Right renal pelvis (tissue), 4 donors: ENCODE measurements around the gene PRRC2A. TPM values are rescaled to one million over a fixed set of nuclear protein-coding genes. Genes with fewer than 3 reads are reported as not detected.
A peak's percentile ranks its signal among the peaks of the same experiment; 100 is the strongest.
"Not testable (repeated sequence)": the region's sequence is repeated elsewhere in the genome, so short reads cannot be mapped to it uniquely, and the experiment has no call there.

ENCODE experiments used
- DNase-seq, 4 donors: peaks; one replicate each; pipeline ENCODE4 v3.0.0-alpha.2; 2013; ENCODE audit warnings: low read depth in 4 of 4, low spot score in 3 of 4, missing footprints in 1 of 4
- polyA plus RNA-seq, 4 donors: library from polyadenylated mRNA; unstranded; fragments of 120-200 nt; gene quantifications; one replicate each; pipeline ENCODE4 v1.2.1, GENCODE V29; 2013; ENCODE audit not compliant: insufficient read length in 4 of 4

Gene PRRC2A
- polyA plus RNA-seq, 4 donors = 158 to 215 (median 172) TPM

DNA sequence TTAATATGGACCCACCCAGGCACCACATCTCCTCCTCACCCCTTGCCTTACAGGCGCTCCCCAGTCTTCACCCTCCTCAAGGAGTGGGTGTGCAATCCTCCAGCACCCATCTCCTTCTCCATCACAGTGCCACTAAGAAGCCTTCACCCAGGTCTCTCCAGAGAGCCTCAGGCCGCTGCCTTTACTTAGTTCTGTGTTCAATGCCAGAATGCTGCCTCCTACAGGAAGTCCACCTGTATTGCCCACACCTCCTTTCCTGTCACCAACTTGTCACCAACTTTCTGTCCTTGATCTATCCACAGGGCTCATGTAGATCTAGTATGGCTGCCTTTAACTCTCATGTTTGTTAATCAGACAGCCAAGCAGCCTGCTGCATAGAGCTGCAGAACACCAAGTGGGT lies 35.0 kb upstream of the PRRC2A start:
- DNase-seq = no peak

DNA sequence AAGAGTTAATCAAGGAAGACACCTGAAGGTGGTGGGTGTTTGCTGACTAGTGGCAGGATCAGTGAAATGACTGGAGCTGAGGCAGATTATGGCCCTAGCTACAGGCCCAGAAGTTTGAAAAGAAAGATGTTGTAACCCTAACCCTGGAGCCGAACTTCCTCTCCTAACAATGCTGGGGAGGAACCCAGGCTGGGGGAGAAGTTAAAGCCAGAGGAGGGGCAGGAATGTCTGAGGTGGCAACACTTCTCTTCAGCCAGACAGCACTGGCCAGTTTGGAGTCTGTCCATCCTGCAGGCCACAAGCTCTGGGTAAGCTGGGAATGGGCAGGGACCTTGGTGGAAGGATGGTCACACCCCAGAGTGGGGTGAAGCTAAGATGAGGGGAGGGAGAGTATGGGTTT lies 34.5 kb upstream of the PRRC2A start, which contains the start of gene LST1:
LST1 (plus strand) TSS at position 270 of the 400 bp plus-strand sequence. CDS start 1,023 bp downstream, outside the sequence.
- no peak for DNase-seq

DNA sequence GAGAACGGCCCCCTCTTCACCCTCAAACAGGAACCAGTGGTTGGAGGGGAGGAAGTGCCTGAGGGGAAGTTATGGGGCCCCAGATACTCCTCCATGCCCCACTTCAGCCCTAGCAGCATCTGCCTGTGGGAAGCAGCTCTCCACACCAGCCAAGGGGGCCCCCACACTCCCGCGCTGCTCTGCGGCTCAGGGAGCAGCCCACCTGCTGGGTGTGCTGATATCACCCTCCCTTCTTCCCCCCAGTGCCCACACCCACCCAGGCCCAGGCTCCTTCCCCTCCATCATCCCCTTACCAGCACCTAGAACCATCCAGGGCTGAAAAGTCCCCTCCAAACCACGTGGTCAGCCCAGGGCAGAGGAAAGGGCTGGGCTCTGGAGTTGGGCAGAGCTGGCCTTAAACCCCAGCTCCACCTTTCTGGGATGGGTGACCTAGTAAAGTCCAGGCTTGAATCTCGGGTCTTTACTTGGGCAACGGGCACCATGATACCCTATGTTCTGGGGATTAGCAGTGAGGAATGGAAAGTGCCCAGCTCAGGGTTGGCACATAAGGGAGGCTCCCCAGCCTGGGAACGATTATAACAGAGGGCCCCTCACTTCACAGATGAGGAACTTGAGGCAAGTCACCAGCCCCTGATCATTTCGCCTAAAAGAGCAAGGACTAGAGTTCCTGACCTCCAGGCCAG lies 33.8 kb upstream of the PRRC2A start:
- no peak for DNase-seq

DNA sequence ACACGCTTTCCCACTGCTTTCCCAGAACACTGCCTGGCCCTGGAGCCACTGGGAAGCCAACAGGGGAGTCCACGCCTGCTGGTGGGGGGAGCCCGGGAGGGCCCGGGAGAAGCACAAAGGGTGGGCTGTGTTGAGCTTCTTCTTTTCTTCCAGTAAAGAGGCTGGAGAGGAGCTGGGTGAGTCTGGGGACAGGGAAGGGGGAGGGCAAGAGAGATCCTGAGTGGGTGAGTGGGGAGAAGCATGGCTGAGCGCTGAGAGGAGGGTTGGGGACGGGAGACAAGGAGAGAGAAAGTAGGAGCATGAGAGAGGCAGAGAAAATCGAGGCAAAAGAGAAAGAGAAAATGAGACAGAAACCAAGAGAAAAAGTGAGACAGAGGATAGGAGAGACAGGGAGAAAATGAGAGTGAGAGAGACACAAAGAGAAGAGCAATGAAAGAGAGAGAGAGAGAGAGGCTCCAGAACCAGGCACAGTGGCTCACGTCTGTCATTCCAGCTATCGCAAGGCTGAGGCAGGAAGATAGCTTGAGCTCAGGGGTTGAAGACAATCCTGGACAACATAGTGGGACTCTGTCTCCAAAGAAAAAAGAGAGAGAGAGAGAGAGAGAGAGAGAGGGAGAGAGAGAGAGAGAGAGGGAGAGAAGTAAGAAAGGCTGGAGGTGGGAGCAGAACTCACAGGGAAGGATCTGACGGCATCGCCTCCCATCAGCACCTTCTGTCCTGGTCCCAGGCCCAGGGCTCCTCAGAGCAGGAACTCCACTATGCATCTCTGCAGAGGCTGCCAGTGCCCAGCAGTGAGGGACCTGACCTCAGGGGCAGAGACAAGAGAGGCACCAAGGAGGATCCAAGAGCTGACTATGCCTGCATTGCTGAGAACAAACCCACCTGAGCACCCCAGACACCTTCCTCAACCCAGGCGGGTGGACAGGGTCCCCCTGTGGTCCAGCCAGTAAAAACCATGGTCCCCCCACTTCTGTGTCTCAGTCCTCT lies 32.4 kb upstream of the PRRC2A start:
- DNase-seq = no peak

DNA sequence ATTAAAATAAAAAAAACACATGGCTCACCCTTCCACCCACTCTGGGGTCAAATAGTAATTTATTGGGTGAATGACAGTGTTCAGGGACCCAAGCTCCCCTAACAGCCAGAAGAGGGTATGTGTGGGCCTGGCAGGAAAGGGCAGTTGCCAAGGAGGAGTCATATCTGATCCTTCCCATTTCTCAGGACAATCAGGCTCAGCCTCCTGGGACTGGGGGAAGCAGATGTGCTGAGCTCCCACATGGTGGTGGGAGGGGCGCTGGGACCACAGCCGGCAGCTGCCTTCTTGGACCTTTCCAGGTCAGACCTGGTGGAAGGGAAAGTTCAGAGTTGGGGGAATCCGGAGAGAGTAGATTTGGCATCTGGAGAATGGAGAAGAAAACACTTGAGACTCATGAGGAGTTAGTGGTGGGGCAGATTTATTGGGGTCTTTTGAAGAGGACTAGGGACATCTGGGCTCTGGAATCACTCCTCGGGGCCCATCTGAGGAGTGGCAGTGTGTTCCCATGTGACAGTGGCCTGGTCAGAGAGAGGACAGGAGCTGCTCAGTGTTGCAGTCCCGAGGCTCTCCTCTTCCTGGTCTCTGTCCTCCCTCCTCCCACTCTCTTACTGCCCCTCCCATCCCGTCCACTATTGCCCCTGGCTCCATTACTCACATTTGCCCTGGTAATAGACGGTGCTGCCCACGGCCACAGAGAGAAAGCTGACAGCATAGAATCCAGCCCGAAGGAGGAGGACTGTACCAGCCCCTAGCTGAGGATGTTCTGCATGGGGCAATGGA lies 31.5 kb upstream of the PRRC2A start:
- DNase-seq = no peak

DNA sequence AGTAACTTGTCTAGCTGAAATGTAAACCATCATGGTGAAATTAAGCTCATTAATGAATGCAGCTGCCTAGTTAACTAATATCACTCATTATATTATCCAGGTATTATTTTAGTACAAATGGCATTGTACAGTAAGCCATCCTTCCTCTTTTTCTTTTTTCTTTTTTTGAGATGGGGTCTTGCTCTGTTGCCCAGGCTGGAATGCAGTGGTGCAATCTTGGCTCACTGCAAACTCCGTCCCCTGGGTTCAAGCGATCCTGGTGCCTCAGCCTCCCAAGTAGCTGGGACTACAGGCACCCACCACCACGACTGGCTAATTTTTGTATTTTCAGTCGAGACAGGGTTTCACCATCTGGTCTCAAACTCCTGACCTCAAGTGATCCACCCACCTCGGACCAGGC lies 29.8 kb upstream of the PRRC2A start:
- DNase-seq = not testable (repeated sequence)

DNA sequence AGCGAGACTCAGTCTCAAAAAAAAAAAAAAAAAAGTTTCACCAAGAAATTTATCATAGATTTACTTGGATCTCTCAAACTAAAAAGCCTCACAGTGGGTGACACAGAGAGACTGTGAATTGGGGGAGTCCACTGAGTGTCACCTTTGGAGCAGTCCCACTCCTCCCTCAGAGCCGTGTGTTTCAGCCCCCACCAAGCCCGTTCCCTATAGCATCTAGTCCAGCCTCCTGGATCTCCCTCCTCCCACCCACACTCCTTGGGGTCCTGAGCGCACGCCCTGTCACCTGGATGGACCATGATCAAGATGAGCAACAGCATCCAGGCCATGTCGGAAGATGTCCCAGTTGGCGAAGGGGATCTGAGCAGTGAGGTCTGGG lies 28.1 kb upstream of the PRRC2A start:
- no peak for DNase-seq

DNA sequence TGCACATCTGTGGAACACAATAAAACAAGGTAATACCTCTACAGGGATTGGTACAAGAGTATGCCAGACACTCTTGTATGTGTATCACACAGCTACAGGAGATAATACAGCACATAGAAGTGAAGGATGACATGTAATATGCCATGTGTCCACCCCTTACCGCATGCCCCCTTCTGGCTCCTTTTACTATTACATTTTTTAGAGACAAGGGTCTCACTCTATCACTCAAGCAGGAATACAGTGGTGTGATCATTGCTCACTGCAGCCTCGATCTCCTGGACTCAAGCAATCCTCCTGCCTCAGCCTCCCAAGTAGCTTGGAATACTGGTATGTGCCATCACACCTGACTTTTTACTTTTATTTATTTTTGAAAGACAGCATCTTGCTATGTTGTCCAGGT lies 23.5 kb upstream of the PRRC2A start:
- no peak for DNase-seq

DNA sequence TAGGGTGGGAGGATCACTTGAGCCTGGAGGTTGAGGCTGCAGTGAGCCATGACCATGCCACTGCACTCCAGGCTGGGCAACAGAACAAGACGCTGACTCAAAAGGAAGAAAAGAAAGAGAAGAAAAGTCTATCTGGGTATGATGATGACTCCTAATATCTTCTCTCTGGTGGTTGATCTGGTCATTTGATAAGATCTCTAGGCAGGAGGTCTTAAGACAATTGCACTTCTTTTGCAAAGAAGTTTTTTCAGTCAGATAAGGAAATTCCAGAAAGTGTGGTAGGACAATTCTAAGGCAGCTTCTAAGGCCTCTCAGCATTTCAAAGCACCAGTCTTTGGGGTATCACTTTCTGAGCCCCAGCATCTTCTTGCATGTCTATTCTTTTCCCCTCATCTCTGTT lies 13.2 kb upstream of the PRRC2A start:
- no peak for DNase-seq

DNA sequence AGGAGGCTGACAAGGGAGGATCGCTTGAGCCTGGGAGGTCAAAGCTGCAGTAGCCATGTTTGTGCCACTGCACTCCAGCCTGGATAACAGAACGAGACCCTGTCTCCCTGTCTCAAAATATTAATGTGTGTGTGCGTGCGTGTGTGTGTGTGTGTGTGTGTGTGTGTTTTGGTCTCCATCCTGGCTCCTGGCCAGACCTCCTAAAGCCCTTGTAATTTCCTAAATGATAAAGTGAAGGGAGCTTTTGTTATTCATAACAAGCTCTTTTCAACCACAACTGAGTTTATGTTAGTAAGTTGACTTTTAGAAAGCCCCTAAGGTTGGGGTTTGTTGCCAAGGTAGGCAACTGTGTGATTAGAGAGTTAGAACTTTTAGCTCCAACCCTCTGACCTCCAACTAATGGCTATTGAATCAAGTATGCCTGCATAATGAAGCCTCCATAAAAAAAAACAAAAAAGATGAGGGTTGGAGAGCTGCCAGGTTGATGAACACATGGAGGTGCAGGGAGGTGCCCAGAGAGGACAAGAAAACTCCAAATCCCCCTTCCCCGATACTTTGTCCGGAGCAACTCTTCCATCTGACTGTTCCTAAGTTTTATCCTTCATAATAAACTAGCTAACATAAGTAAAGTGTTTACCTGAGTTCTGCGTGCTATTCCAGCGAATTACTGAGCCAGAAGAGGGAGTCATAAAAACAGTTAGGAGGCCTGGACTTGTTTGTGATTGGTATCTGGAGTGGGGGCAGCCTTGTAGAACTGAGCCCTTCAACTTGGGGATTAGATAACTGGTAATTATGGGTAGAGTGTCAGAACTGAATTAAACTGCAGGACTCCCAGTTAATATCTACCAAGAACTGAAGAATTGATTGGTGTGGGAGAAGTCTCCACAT lies 10.8 kb upstream of the PRRC2A start:
- DNase-seq = no peak

DNA sequence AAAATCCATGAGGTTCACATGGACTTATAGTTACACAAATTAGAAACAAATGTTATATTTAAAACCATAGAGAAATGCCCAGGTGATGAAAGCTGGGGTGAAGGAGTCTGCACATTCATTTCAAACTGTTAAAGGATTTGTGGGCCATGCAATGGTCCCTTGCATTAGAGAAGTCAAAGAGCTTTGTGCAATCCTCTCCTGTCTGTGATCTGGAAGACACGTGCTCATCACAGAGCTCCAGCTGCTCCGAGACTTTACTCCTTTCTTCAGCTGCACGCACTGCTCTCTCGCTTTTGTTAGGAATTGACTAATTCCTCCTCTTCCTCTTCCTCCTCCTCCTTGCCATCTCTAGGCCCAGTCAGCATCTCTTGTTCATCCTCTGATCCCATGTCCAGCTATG lies 9.5 kb upstream of the PRRC2A start:
- no peak for DNase-seq

DNA sequence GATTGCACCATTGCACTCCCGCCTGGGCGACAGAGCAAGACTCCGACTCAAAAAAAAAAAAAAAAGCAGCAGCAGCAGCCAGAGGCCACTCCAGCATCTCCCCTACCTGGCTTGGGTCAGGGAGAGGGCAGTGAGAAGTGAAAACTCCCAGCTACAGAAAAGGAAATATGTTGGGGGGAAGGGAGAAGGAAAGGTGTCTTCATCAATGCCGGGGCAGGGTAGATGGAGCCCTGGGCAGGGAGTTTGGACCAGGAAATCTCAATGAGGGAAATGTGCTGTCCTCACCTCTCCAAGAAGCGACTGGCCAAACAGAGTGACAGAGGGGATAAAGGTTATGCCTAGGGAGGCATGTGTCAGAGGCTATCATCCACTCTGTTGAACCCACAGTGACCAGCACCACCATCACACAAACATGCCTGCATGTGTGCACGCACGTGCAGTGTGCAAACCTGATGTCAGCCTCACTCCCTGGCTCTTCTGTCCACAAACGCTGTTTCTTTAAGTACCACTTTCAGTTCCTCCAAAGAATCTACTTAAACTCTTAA lies 6.4 kb upstream of the PRRC2A start:
- no peak for DNase-seq

DNA sequence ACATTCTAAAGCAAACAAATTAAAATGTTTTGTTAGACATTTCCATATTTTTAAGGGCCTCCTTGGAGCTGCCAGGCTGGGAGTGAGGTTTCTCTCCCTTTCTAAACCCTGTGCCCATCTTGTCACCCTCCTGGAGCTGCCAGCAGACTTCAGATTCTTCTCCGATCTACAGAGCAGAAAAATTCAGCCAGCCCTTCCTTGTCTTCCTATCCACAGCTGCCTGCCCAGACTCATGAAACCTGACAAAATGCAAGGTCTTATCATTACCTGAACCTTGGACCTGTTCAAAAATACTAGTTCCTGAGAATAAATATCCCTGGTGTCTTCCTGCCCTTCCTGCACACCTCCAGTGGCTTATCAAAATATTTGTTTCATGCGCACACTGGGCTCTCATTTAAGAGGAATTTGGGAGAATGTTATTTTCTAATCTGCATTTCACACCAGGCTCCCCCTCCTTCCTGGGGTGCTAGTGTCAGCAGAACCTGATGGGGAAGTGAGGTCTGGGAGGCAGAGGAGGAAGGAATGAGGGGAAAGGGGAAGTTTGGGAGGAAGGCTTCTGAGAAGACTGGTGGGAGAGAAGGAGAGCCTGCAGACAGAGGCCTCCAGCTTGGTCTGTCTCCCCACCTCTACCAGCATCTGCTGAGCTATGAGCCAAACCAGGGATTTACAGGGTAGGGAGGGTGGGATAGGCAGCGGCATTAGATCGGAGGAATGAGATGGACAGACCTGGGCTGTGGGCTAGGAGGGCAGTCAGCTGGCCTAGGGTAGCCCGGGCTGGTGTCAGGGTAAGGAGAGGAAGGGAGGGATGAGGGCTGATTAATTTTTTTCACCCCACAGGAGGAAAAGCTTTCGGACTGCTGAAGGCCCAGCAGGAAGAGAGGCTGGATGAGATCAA lies 5.6 kb upstream of the PRRC2A start, which contains the start of gene AIF1:
AIF1 (plus strand) TSS at position 551 of the 895 bp plus-strand sequence; CDS start at position 647, 96 bp downstream.
- no peak for DNase-seq

DNA sequence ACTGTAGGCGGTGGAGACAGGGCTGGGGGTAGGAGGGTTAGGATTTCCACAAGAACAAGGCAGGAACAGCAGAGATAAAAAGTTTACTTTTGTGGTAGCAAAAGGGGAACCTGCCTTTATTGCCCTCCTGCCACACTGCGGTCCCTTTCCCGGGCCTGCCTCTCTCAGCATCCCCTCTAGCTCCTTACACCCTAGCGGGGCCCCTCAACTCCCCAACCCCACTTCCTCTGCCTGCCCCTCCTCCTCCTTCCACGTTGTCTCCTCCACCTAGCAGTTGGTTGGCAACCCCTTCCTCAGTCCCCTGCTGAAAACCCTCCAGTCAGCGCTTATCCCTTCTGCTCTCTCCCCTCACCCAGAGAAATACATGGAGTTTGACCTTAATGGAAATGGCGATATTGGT lies 4.8 kb upstream of the PRRC2A start:
- DNase-seq = no peak

DNA sequence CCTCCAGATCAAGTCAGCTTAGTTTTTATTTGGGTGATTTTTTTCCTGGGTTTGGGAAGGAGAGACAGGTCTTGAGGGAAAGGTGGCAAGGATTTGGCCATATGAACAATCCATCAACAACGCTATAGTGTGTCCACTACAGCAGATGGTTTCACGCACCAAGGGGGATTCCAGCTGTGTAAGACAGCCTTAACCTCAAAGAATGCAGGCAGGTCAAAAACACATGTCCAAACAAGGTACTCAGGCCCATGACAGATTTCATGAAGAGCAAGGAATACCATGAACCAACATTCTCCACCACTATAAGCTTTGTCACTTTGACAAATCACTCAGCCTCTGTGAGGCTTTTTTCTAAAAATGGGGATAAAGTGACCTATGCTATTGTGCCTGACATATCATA lies 3.5 kb upstream of the PRRC2A start:
- no peak for DNase-seq

DNA sequence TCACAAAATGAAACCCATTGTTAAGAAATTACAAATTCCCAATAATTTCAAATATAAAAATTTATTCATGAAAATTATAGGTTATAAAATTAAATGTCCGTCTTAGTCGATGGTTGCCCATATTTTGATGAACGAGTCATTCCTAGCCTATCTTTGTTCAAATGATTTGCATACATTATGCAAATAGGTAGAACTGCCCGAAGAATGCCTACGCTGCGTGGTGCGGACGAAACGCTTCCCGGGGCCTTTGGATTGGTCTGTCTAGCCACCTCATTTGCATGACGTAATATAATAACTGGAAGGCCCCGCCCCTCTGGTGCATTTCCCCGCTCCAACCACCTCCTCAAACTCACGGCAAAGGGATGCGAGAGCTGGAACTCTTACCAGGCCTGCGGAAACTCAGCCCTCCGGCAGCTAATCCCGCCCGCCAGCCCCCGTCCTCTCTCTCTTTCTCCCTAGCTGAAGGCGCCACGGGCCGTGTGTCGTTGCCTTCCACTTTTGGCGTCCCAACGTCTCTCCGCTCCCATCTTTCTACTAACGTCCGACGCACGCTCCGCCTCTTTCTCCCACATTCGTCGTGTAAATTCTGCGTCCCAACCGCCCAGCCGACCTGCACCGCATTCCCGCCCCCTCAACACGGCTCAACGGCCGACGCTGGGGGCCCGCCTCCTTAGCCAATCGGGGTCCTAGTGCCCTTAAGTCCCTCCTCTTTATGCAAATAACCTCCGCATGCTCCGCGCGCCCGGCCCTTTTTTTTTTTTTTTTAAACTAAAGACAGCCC lies 520 bp upstream of the PRRC2A start:
- DNase-seq = peak; percentile 93 to 98 (median 96)

DNA sequence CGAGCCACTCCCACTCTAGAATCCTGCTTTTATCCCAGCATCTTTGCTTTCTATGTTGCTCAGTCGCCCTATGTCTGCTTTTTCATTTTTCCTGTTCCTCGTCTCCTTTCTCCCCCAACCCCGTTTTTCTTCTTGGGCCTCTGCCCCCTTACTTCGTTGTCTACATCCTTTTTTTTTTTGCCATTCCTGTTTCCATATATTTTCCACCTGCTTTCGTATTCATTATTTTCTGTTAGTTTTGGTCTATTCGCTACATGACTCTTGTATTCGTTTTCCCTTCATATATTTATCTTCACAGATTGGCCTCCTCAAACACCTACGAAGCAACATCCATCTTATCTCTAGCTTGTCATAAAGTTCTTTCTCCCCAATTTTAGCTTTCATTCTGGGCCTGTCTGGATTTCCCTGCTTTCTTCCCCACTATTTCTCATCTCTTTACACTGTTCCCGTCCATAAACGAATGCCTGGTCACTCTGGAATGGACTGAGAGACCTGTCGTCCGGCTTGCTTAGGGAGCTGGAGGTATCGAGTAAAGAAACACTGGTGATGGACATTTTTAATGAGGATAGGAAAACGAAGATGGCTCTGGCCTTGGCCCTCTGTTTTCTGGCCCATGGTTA lies 915 bp downstream of the PRRC2A start:
- DNase-seq = no peak
